SK-N-SH (cell line): ENCODE data around the gene TMEM63B.

Source experiments
- FOXJ3 ChIP-seq: sonication (generic); formaldehyde crosslinking; IDR thresholded peaks from 2 replicates; pipeline ENCODE4 v1.5.1; 2020; ENCODE audit warnings: mild to moderate bottlenecking, missing genetic modification reagents
- MXI1 ChIP-seq: IDR thresholded peaks from 2 replicates; pipeline ENCODE4 v1.6.1; 2012; ENCODE audit warnings: mild to moderate bottlenecking, low read depth, low read length, improper control_type of control experiment
- NRF1 ChIP-seq: IDR thresholded peaks from 2 replicates; pipeline ENCODE4 v1.6.1; 2012; ENCODE audit warnings: low read depth, mild to moderate bottlenecking, low read length
- RAD21 ChIP-seq: IDR thresholded peaks from 2 replicates; pipeline ENCODE4 v1.6.1; 2012; ENCODE audit warnings: mild to moderate bottlenecking, low read length
- RCOR1 ChIP-seq: fragments of 150-350 bp; IDR thresholded peaks from 2 replicates; pipeline ENCODE4 v1.6.1; 2017; ENCODE audit warnings: antibody characterized with exemption, low read length
- SMC3 ChIP-seq: IDR thresholded peaks from 2 replicates; pipeline ENCODE4 v1.6.1; 2012; ENCODE audit warnings: low read depth, low read length, improper control_type of control experiment
- TAF1 ChIP-seq: IDR thresholded peaks from 2 replicates; pipeline ENCODE4 v1.6.1; 2012; ENCODE audit warnings: low read depth, mild to moderate bottlenecking, low read length, moderate library complexity, borderline replicate concordance
- TEAD4 ChIP-seq: IDR thresholded peaks from 2 replicates; pipeline ENCODE4 v1.4.0; 2012; ENCODE audit warnings: mild to moderate bottlenecking, borderline replicate concordance; ENCODE audit not compliant: insufficient read depth
- YY1 ChIP-seq: IDR thresholded peaks from 2 replicates; pipeline ENCODE4 v1.4.0; 2012; ENCODE audit warnings: low read depth, mild to moderate bottlenecking
- TF ChIP-seq, protein P1 (sequence below): fragments of 200-600 bp; sonication (generic); IDR thresholded peaks from 2 replicates; pipeline ENCODE4 v1.6.1; 2017; ENCODE audit warnings: antibody characterized with exemption, mild to moderate bottlenecking, moderate library complexity
- TF ChIP-seq, protein P2 (sequence below): IDR thresholded peaks from 2 replicates; pipeline ENCODE4 v1.4.0; 2012; ENCODE audit warnings: low read depth, borderline replicate concordance
- TF ChIP-seq, protein P3 (sequence below): fragments of 150-350 bp; IDR thresholded peaks from 2 replicates; pipeline ENCODE4 v1.6.1; 2016; ENCODE audit warnings: mild to moderate bottlenecking, low read depth, low read length

DNA sequence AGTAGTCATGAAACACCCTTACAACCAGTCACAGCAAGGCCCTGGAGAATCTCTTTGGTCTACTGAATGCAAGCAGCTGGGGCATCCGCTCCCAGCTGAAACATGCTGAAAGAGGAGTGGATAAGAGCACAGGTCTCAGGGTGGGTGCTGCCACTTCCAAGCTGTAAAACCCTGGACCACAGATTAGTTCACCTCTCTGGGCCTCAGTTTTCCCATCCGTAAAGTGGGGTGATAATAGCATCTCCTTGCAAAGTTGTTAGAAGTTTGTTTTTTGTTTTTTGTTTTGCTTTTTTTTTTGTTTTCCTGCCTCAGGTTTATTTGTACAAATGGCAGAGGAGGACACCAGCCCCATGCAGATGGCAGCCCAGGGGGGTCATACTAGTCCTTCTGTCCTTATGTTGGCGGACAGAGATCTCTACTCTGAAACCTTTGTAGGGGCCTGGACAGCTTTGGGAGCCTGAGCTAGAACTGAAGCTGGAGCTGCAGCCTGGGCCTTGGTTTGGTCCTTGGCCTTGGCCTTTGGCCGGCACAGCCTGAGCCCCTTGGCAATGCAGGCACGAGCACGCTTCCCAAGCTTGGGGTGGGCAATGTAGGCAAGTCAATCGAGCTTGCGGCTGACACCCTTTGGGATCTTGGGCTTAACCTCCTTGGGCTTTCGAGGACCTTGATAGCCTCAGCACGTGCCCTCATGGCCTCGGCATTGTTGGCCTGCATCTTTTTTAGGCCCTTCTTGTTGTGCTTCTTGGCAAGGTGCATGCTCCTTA, 38.3 kb upstream of the TMEM63B start:
- TF ChIP-seq, protein P1, sequence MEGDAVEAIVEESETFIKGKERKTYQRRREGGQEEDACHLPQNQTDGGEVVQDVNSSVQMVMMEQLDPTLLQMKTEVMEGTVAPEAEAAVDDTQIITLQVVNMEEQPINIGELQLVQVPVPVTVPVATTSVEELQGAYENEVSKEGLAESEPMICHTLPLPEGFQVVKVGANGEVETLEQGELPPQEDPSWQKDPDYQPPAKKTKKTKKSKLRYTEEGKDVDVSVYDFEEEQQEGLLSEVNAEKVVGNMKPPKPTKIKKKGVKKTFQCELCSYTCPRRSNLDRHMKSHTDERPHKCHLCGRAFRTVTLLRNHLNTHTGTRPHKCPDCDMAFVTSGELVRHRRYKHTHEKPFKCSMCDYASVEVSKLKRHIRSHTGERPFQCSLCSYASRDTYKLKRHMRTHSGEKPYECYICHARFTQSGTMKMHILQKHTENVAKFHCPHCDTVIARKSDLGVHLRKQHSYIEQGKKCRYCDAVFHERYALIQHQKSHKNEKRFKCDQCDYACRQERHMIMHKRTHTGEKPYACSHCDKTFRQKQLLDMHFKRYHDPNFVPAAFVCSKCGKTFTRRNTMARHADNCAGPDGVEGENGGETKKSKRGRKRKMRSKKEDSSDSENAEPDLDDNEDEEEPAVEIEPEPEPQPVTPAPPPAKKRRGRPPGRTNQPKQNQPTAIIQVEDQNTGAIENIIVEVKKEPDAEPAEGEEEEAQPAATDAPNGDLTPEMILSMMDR = no peak
- TF ChIP-seq FOXJ3 (CRISPR knock-in tag) = no peak
- TF ChIP-seq, protein P2, sequence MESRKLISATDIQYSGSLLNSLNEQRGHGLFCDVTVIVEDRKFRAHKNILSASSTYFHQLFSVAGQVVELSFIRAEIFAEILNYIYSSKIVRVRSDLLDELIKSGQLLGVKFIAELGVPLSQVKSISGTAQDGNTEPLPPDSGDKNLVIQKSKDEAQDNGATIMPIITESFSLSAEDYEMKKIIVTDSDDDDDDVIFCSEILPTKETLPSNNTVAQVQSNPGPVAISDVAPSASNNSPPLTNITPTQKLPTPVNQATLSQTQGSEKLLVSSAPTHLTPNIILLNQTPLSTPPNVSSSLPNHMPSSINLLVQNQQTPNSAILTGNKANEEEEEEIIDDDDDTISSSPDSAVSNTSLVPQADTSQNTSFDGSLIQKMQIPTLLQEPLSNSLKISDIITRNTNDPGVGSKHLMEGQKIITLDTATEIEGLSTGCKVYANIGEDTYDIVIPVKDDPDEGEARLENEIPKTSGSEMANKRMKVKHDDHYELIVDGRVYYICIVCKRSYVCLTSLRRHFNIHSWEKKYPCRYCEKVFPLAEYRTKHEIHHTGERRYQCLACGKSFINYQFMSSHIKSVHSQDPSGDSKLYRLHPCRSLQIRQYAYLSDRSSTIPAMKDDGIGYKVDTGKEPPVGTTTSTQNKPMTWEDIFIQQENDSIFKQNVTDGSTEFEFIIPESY = no peak
- TF ChIP-seq SMC3 = no peak
- no peak for TF ChIP-seq RCOR1
- TF ChIP-seq, protein P3, sequence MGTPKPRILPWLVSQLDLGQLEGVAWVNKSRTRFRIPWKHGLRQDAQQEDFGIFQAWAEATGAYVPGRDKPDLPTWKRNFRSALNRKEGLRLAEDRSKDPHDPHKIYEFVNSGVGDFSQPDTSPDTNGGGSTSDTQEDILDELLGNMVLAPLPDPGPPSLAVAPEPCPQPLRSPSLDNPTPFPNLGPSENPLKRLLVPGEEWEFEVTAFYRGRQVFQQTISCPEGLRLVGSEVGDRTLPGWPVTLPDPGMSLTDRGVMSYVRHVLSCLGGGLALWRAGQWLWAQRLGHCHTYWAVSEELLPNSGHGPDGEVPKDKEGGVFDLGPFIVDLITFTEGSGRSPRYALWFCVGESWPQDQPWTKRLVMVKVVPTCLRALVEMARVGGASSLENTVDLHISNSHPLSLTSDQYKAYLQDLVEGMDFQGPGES = no peak
- TF ChIP-seq NRF1 = no peak
- TF ChIP-seq TAF1 = no peak
- TF ChIP-seq YY1 = no peak
- TF ChIP-seq TEAD4 = no peak
- no peak for TF ChIP-seq MXI1
- TF ChIP-seq RAD21 = no peak
